GM18505 (cell line): ENCODE measurements around the gene NPR1.
A peak's percentile ranks its signal among the peaks of the same experiment; 100 is the strongest.
"Not testable (repeated sequence)": the region's sequence is repeated elsewhere in the genome, so short reads cannot be mapped to it uniquely, and the experiment has no call there.

ENCODE experiments used
- ATAC-seq: cut with Tn5 transposase; IDR thresholded peaks from one replicate; pipeline ENCODE4 v1.9.1; 2021; ENCODE audit not compliant: unreplicated experiment
- POLR2A ChIP-seq: IDR thresholded peaks from 4 replicates; pipeline ENCODE4 v1.6.1; 2011; ENCODE audit warnings: borderline replicate concordance; ENCODE audit not compliant: insufficient read depth, insufficient read length; ENCODE audit errors: extremely low read depth

The NPR1 gene

GRCh38 chr1:153659175-153659534, 19.3 kb upstream of the NPR1 start:
- no peak for ATAC-seq

GRCh38 chr1:153659656-153660055, 18.8 kb upstream of the NPR1 start:
- no peak for TF ChIP-seq POLR2A

More at GRCh38 chr1:153659175-153659534, 19.3 kb upstream of the NPR1 start:
- no peak for TF ChIP-seq POLR2A

DNA sequence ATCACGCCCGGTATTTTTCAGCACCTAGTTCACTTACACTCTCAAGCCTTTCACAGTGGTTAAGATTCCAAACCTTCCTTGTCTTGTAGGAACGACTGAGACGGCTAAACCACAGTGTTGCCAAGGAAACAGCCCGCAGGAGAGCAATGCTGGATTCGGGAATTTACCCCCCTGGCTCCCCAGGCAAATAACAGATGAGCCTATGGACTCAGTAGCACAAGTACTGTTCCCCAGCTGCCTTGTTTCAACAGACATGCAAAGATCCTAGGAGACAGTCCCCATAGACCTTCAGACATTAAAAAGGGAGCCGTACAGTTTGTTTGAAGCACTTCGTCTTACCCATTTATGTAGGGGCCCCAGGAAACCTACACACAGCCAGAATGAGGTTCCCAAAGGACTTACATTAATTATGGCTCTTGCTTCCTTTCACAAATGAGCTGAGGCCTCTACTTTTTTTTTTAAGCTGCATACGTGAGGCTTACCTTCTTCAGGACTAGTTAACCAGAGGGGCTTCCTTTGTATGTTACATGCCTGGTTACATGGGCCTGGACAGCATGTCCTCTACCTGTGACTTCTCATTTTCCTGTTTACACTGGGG, 17.3 kb upstream of the NPR1 start:
- peak; percentile 22 for TF ChIP-seq POLR2A
- ATAC-seq, result no peak

More at GRCh38 chr1:153659656-153660055, 18.8 kb upstream of the NPR1 start:
- ATAC-seq, result no peak

GRCh38 chr1:153662269-153662668, 16.2 kb upstream of the NPR1 start:
- no peak for ATAC-seq
- no peak for TF ChIP-seq POLR2A

DNA sequence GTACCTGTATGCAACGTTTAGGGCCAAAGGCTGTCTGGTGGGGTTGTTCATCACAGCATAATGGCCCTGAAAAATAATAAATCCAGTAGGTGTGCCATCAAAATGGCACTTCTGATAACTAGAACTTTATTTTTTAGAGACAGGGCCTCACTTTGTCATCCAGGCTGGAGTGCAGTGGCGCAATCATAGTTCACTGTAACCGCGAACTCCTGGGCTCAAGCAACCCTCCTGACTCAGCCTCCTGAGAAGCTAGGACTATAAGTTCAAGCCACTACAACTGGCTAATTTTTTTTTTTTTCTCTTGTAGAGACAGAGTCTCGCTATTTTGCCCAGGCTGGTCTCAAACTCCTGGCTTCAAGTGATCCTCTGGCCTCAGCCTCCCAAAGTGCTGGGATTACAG, 15.3 kb upstream of the NPR1 start:
- TF ChIP-seq POLR2A, result no peak
- ATAC-seq, result no peak

DNA sequence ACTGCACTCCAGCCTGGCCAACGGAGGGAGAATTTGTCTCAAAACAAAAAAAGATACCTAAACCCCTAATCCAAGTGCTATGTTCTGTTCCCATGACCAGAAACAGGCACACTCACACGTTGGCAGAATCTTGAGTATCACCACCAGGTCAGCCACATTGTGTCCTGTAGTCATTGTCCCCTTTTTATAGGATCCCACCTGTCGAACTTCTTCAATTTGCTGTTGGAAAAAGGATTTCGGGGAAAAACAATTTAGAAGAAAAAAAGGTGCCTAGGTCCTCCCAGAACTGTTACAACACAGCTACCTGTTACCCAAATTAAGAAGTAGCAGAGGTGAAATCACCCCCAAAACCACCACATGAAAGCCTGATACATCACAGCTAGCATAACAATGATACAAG, 11.0 kb upstream of the NPR1 start:
- TF ChIP-seq POLR2A, result no peak
- ATAC-seq, result no peak

DNA sequence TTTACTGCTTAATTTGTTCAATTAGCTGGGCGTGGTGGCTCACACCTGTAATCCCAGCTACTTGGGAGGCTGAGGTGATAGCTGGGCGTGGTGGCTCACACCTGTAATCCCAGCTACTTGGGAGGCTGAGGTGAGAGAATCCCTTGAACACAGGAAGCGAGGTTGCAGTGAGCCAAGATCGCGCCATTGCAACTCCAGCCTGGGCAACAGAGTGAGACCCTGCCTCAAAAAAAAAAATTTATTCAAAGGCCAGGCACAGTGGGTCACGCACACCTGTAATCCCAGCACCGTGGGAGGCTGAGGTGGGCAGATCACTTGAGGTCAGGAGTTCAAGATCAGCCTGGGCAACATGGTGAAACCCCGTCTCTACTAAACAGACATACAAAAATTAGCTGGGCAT, 9.8 kb upstream of the NPR1 start:
- not testable (repeated sequence) for ATAC-seq

DNA sequence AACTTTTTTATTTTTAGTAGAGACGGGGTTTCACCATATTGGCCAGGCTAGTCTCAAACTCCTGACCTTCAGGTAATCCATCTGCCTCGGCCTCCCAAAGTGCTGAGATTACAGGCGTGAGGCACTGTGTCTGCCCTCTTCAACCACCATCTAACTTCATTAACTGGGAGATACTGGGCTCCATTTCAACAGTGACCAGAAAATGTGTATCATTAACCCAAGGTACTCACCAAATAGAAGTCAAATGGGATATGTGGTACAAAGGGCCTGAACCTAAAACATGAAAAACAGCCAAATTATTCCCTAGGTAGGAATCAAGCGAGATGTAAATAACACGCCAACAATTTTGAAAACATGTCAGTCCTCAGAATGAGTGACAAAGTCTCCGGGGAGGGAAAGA, 8.9 kb upstream of the NPR1 start:
- no peak for TF ChIP-seq POLR2A
- no peak for ATAC-seq

DNA sequence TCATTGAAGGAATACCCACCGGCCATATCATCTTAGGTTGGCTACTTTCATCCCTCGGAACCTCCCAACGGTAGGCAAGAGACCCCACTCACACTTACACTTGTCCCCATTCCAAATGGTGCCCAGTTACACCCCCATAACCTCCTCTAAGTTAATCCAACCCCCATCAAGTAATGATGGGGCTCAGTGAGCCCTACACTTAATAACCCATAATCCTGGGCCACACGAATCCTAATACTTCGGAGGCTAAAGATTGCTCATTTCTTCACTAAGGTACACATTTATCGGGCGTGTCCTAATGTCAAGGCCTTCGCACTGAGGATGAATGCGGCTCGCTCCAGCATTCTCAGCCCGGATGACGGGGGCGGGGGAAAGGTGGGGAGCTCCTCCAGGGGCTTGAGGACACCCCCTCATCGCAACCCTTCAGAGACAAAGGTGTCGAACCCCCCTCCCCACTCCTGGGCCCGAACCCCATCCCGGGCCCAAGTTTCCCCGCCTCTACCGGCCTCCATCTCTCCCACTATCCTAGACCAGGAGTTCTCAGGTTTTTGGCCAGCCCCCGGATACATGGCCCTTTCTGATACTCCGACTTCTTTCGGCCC, 8.1 kb upstream of the NPR1 start:
- no peak for TF ChIP-seq POLR2A
- peak; percentile 4 for ATAC-seq

DNA sequence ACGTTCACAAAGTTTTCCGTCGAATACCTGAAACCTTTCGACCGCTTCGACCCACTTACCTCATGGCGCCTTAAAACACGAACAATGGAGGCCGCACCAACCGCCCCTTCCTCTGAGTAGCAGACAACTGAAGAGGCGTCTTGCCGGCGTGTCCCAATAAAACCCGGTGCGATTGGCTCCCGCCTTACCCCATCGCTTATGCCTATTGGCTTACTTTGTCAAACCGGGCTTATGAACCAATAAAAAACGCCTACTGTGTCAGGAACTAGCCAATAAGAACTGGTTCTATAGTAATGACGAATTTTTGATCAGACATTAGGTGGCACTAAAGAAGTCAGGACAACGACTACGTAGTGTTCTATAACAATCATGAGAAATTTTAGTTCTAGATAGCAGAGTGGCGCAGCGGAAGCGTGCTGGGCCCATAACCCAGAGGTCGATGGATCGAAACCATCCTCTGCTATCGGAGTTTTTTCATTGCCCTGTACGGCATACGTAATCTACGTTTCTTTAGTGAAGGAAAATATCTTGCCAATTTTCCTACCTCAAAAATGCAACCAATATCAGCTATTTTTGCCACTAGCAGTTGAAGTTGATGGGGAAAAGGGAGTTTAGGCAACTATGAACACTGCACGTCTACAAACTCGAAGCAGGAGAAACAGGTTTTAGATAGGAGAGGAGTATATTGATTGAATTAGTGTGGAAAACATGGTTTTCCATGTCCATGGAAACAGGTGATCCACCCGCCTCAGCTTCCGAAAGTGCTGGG, 7.4 kb upstream of the NPR1 start, which contains the start of gene ILF2:
ILF2 (minus strand) TSS at position 135 of the 769 bp plus-strand sequence; CDS start at position 64, 71 bp downstream.
- ATAC-seq, result peak; percentile 92
- peak; percentile 88 for TF ChIP-seq POLR2A

DNA sequence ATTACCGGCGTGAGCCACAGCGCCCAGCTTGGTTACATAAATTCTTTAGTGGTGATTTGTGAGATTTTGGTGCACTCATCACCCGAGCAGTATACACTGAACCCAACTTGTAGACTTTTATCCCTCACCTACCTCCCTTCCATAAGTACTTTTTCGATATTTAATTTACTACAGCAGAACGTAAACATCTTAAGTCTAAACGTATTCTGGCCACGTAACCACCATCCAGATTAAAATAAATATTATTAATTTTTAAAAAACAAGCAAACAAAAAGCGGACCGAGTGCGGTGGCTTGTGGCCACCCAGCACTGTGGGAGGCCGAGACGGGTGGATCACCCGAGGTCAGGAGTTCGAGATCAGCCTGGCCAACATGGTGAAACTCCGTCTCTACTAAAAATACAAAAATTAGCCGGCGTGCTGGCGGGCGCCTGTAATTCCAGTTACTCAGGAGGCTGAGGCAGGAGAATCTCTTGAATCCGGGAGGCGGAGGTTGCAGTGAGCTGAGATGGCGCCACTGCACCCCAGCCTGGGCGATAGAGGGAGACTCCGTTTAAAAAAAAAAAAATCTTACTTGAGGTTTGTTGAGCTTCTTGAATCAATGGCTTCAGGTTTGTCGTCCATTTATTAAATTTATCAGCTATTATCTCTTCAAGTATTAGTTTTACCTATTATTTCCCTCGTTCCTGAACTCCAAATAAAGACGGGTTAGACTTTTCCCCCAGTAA, 6.7 kb upstream of the NPR1 start:
- peak; percentile 6 for ATAC-seq

- TF ChIP-seq POLR2A, result no peak
Measured at GRCh38 chr1:153673511-153673910, 5.0 kb upstream of the NPR1 start.

DNA sequence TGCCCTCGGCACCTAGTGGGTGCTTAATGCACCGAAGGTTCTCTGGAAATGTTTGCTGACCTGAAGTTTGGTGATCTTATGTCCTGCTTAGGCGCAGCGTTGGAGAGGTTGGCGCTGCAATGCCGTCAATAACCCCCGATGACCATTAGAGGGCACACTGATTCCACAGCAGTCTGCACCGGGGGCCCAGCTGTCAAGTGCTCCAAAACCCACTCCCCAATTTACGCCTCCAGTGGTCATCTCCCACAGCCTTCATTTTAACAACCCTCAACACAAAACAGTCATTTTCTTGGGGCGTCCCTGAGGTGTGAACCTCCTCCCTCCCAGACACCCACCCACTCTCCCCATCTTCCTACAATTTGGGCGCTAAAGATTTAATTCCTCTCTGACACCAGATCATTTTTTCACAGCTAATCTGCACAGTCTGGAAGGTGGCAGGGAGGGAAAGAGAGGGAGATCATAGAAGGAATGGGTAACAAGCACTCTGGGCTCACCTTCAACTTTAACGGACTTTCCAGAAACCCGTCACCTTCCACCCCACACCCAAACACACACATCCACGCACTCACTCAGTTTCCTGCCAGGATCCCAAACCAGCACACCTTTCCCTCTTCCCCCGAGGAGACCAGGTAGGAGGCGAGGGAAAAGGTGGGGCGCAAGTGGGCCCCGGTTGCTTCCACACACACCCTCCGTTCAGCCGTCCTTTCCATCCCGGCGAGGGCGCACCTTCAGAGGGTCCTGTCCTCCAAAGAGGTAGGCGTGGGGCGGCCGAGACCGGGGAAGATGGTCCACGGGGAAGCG, 570 bp upstream of the NPR1 start:
- no peak for ATAC-seq
- no peak for TF ChIP-seq POLR2A

More at GRCh38 chr1:153673511-153673910, 5.0 kb upstream of the NPR1 start:
- ATAC-seq, result no peak
